Measurements from ENCODE around the gene GRAMD1C. TPM values are rescaled to one million over a fixed set of nuclear protein-coding genes. Genes with fewer than 3 reads are reported as not detected.

GRAMD1C gene
- total and polyA plus RNA-seq, 2 of the 13 experiments (the other 11 are each of a cell fraction or from before 2014, with no cell fraction given), result 0.45 TPM; not detected in 1

DNA sequence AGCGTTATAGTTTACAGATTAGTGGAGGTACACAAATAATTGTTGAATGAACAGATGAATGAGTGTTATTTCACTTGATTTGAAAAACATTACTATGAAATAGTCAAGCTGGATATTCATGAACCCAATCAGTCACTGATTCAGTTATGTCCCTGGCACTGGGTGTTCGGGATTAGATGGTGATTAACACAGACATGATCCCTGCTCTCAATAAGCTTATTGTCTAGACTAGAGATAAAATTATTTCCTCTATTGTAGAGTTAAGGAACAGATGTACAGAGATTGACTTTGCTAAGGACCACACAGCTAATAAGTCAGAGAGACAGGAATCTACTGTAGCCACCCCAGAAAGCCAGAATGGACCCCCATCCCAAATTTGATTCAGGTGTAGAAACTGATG lies 963 bp downstream of the GRAMD1C start (continued):
- TF ChIP-seq, protein P1, sequence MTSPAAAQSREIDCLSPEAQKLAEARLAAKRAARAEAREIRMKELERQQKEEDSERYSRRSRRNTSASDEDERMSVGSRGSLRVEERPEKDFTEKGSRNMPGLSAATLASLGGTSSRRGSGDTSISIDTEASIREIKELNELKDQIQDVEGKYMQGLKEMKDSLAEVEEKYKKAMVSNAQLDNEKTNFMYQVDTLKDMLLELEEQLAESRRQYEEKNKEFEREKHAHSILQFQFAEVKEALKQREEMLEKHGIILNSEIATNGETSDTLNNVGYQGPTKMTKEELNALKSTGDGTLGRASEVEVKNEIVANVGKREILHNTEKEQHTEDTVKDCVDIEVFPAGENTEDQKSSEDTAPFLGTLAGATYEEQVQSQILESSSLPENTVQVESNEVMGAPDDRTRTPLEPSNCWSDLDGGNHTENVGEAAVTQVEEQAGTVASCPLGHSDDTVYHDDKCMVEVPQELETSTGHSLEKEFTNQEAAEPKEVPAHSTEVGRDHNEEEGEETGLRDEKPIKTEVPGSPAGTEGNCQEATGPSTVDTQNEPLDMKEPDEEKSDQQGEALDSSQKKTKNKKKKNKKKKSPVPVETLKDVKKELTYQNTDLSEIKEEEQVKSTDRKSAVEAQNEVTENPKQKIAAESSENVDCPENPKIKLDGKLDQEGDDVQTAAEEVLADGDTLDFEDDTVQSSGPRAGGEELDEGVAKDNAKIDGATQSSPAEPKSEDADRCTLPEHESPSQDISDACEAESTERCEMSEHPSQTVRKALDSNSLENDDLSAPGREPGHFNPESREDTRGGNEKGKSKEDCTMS (CRISPR knock-in tag; conservative IDR thresholded peaks at IDR 0.05), result no peak

DNA sequence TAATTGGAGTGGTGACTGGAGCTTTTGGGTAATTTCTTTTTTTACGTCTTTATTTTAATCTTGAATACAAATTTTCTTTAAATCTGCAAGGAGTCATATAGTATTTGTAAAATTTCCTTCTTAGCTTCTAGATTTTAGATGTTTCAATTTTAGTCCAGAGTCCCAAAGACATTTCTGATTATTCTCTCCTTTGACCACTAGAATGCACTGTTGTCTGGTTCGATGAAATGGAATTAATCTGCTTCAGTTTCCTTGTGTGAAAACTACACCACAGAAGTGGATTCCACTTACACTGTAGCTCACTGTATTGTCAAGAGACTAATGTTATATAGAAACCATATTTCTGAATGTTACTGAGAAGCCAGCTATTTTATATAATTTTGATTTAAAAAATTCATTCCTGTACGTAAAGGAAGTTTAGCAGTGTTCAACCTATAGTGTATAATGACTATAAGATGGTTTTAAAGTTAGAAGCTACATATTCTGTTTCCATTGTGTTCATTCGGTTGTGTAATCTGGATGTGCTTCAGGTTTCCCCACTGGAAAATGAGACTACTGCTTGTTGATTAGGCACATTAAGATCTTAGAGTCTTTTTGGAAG lies 6.1 kb downstream of the GRAMD1C start:
- H3K4me1 ChIP-seq (ENCODE audit: insufficient read depth, low read length), result no peaks in the 10 kb centered on the region
- ChIA-PET CTCF (ENCODE audit: low intra/inter-chr PET ratio, low total read pairs) (interaction anchor here (1.8 kb wide), 1 partner anchor 68 kb away, joined by 20 read pairs; no protein-coding TSS in a partner anchor), POLR2A (no interaction called here)
- no peak overlapping the region for H3K4me3 ChIP-seq (replicated peaks in 1 of 3; ENCODE audit: insufficient read depth in 1 of 3, low read depth in 2 of 3, low read length in 3 of 3)
- H3K9me3 ChIP-seq (ENCODE audit: low read length), result no peaks in the 10 kb centered on the region
- no peak overlapping the region for H3K4me2 ChIP-seq (ENCODE audit: low read depth, low read length)
- no peak overlapping the region for H3K27ac ChIP-seq (ENCODE audit: extremely low read length, insufficient read depth, low read length)
- no TSS peak for BruUV-seq (replicated peaks)
- H3K27me3 ChIP-seq (ENCODE audit: control insufficient read depth in 1 of 2, insufficient read depth in 2 of 2, low read length in 2 of 2), result no peaks in the 10 kb centered on the region
- peak; percentile 46; the same call in 1 of the 3 replicates for ATAC-seq
- intact Hi-C loops (cut with micrococcal nuclease; ENCODE audit: unreplicated experiment) (loop anchor here (1.0 to 5.0 kb wide), 3 partner anchors 33 to 308 kb away; no protein-coding TSS in a partner anchor), in situ Hi-C loops (cut with HindIII; ENCODE audit: extremely low pct_ligation_motif_present, low pct_unique_long_range_greater_than_20kb) (loop anchor here (5.0 kb wide), 1 partner anchor 68 kb away; no protein-coding TSS in a partner anchor)
- 20% methylated on average over 4 of the region's 4 CpGs for WGBS (ENCODE audit: low lambda C conversion rate)
- no peaks in the 10 kb centered on the region for H4K20me1 ChIP-seq (ENCODE audit: insufficient read depth, low read length)
- no peak overlapping the region for H2AFZ ChIP-seq (ENCODE audit: low read length)
- H3K79me2 ChIP-seq (ENCODE audit: insufficient read depth, low read length), result no peaks in the 10 kb centered on the region
- peak; percentile 39 for DNase-seq (ENCODE audit: low spot score)
- H3K9ac ChIP-seq (ENCODE audit: insufficient read depth, low read depth, low read length), result no peak overlapping the region
- TF ChIP-seq XBP1 (CRISPR knock-in tag; IDR thresholded peaks at IDR 0.05) (no peak), ASH2L (IDR thresholded peaks at IDR 0.05; ENCODE audit: insufficient read length, low read depth, low read length) (no peak), SMC3 (IDR thresholded peaks at IDR 0.05; ENCODE audit: low read length) (peak; percentile 51; the same call in 1 of the 2 replicates), ELF3 (CRISPR knock-in tag; IDR thresholded peaks at IDR 0.05) (peak; percentile 61), FOXA3 (CRISPR knock-in tag; IDR thresholded peaks at IDR 0.05) (no peak), TBX2 (CRISPR knock-in tag; IDR thresholded peaks at IDR 0.05; ENCODE audit: borderline replicate concordance) (no peak), STAG1 (CRISPR knock-in tag; IDR thresholded peaks at IDR 0.05) (peak; percentile 68)
- TF ChIP-seq, protein P2, sequence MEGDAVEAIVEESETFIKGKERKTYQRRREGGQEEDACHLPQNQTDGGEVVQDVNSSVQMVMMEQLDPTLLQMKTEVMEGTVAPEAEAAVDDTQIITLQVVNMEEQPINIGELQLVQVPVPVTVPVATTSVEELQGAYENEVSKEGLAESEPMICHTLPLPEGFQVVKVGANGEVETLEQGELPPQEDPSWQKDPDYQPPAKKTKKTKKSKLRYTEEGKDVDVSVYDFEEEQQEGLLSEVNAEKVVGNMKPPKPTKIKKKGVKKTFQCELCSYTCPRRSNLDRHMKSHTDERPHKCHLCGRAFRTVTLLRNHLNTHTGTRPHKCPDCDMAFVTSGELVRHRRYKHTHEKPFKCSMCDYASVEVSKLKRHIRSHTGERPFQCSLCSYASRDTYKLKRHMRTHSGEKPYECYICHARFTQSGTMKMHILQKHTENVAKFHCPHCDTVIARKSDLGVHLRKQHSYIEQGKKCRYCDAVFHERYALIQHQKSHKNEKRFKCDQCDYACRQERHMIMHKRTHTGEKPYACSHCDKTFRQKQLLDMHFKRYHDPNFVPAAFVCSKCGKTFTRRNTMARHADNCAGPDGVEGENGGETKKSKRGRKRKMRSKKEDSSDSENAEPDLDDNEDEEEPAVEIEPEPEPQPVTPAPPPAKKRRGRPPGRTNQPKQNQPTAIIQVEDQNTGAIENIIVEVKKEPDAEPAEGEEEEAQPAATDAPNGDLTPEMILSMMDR (CRISPR knock-in tag; IDR thresholded peaks at IDR 0.05), result peak; percentile 65
- TF ChIP-seq, protein P3, sequence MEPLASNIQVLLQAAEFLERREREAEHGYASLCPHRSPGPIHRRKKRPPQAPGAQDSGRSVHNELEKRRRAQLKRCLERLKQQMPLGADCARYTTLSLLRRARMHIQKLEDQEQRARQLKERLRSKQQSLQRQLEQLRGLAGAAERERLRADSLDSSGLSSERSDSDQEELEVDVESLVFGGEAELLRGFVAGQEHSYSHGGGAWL (CRISPR knock-in tag; IDR thresholded peaks at IDR 0.05), result no peak
- peak; percentile 60 for FAIRE-seq
- H3K36me3 ChIP-seq (replicated peaks in 1 of 2; ENCODE audit: control insufficient read depth in 1 of 2, insufficient read depth in 2 of 2, low read length in 2 of 2), result no peaks in the 10 kb centered on the region

Measured in HepG2 (cell line).